CD4-positive, alpha-beta T cell treated with Interleukin-6 for 4 hours (primary cell): Measurements from ENCODE around the gene TEX2.
A peak's percentile ranks its signal among the peaks of the same experiment; 100 is the strongest.

ENCODE experiments used
- DNase-seq: peaks from one replicate; pipeline ENCODE4 v3.0.0-alpha.2; 2020; ENCODE audit warnings: mixed read lengths

Gene TEX2

DNA sequence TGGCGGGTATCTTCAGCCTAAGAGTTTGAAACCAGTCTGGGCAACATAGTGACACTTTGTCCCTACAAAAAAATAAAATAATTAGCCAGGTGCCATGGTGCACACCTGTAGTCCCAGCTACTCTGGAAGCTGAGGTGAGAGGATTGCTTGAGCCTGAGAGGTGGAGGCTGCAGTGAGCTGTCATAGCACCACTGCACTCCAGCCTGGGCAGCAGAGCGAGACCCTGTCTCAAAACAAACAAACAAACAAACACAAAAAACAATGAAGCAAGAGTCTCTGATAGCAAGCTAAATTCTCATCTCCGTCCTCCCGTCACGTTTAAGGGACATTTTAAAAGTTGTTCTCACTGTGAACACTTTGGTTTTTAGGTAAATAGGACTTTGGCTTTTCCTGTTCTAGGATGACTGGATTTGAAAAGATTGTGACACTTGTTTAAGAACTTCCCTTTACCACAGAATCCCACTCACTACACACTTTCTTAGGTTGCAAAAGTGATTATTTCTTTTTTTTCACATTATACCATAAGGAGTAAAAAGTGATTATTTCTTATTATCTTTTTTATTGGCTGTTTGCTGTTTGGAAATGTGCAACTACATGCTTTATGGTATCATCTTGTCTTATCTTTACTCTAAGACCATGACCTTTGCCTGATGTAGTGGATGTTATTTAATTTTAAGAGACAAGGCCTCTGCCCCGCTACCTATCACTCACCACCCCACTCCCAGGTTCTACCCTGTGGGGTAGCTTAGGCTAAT is 128.7 kb downstream of the TEX2 start:
- no peak for DNase-seq

DNA sequence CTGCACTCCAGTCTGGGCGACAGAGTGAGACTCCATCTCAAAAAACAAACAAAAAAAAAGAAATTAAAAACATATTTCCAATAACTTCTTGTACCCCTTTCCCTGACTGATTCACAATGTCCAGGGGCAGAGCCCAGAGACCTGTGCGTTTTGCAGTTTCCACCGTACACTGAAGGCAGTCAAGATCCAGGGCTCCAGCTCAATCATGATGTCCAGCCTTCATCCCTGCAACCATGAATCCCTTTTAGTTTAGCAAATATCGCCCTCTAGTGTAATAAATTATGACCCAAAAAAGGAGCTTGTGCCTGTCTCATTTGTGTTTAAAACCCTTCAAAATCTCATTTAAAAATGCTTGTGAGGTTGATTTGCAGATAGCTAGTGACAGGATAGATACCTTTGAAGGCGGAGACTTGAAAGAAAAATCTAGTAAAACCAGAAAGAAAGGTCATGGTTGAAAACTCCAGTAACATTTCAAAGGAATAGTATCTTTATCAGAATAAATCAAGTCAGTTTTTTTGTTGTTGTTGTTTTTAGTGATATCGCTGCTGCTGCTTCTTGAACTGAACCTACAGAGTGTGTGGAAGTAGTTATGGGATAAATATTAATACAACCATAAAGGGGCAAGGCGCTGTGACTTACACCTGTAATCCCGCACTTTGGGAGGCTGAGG is 129.4 kb downstream of the TEX2 start:
- DNase-seq: peak; percentile 23

DNA sequence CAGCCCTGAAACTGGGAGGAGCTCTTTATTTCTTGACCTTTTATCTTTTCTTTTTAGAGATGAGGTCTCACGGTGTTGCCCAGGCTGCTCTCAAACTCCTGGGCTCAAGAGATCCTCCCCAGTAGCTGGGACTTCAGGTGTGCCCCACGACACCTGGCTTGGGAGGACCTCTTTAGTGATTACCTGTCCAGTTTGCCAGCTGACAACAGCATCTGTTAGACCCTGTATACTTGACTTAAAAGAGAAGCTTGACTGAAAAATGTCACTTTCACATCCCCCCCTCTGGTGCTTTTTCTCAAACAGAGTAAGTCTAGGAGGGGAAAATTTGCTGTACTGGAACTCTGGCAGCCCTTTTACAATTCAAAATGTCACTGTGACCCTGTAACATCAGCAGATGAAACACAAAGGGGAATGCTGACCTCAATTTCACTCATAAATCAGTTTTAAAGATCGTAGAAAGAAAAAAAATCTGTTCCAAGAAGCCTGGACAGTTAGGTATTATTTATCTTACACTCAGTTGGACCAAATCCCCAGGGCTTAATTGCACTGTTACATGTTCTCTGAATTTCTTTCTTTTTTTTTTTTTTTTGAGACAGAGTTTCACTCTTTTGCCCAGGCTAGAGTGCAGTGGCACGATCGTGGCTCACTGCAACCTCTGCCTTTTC is 131.3 kb downstream of the TEX2 start:
- DNase-seq: no peak

DNA sequence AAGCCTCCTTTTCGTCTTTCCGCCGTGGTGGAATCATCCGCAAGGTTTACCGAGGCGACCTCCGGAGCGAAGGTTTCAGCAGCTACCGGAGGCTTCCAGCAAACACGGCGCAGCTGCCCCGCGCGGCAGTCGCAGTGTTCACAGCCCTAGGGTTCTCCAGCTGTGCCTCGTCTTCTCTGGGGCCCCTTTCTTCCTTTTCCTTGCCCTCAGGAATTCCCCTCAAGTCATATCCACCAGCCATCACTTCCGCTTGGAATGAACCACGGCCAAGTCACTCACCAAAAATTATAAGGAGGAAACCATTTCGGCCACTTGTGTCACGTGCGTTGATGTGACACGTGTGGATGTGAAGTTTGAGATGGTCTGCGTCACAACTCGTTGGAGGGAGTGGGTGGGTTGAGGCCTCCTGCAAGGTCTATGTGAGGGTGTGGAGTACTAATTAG is 132.5 kb downstream of the TEX2 start:
- no peak for DNase-seq

DNA sequence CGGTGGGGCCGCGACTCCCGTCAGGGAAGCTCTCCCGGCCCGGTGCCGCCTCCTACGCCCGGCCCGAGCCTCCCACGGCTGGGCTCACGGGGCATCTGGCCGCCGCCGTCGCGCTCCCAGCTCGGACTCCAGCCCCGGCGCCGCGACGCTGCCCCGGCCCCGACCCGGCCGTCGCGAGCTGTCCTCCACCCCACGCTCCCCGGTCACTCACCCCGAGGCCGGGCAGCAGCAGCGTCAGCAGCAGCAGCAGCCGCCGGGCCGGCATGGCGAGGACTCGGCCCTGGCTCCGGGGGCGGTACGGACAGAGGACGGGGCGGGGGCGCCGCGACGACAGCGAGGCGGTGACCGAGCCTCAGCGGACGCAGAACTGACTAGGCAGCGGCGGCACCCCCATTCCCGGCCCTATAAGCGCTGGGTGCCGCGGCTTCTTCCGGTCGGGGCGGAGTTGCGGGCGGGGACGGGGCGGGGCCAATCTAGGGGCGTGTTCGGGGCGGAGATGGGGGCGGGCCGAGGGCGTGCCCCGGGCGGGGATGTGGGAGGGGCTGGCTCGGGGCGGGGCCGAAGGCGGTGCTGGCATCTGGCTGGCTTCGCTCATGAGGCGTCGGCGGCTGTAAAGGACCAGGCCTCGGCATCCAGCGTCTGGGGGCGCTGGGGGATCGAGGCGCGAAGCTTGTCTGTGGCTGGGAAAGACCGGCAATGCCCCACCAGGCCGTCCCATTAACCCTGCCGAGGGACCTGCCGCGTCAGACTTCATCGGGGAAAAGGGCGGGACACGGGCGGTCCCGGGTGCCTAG is 133.1 kb downstream of the TEX2 start, which contains the start of gene ERN1:
ERN1 (minus strand) TSS at position 380 of the 794 bp plus-strand sequence; CDS start at position 265, 115 bp downstream.
- peak; percentile 89 for DNase-seq

DNA sequence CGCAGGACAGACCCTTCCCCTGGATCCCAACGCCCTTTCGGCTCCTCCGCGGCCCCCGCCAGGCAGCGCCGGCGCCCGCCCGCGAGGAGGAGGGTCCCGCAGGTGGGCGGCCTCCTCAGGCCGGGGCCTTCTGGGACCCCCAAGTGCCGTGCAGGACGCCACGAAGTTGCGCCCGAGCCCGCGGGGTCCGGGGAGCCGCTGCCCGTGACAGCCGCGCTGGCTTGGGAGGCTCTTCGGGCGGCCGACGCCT is 133.6 kb downstream of the TEX2 start:
- no peak for DNase-seq

DNA sequence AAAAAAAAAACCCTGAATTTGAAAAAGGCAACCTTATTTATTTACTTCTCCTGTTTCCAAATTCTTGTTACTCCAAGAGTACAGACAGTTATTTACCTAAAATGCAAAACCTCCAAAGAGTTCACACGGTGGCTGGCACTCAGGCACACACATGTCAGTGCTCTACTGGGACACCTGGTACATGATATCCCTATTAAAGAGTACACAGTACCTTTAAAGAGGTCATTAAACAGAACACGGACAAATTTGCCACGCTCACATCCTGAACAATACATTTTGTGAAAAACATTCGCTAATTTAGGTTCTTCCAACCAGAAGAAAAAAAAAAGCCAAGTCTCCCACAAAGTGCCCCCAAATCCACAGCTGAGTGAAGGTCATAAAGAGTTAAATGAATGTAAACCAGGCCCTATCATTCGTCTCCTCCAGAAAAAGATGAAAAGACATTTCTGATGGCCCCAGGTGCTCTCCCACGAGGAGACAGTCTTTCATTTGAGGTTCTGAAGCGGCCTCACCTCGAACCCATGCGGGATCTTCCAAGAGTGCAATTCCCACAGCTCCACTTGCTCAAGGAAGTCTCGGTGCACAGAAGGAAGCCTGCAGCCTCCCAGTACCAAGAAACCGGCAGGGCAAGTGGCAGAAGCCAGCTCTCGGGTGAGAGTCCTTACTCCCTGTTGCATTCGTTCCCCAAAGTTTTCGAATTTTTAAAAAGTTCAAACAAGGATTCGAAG is 134.1 kb downstream of the TEX2 start:
- DNase-seq: peak; percentile 41

DNA sequence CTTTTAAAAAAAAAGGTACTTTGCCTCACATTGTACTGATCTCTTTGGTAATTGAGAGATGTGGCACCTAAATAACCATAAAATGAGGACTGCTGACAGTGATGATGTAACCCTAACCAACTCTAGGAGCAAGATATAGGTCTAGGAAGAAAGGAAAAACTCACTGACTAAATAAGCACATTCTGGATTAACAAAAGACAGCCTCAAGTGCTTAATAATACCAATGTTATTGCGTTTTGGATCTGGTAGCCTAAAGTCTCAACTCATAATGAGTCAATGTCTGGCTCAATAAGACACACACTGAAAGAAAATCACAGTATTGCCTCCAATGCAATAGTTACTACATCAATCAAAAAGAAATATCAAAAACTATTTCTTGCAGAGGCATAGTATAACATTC is 136.1 kb downstream of the TEX2 start:
- DNase-seq: no peak

DNA sequence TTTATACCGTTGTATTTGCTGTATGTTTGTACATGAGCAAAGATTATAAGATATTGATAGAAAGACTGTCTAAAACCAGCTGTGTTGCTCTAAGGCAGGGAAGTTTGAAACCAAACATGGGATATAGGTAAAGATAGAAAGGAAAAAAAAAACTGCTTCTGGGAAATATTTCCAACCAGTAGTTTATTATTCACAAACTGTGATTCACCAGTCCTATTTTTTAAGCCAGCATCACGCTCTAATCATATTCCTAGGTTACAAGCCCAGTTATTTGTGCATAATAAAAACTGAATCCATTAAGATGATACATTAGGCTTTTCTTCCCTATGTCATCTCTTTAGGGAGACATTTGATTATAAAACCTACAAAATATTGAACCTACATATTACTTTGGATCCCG is 137.1 kb downstream of the TEX2 start:
- no peak for DNase-seq

DNA sequence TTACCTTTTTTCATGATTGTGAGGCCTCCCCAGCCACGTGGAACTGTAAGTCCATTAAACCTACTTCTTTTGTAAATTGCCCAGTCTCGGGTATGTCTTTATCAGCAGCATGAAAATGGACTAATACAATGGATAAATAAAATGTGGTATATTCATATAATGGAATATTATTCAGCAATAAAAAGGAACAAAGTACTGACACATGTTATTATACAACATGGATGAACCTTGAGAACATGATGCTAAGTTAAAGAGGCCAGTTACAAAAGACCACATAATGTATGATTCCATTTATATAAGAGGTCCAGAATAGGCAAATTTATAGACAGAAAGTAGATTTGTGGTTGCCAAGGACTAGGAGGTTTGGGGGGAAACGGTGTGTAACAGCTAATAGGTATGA is 138.5 kb downstream of the TEX2 start:
- no peak for DNase-seq

DNA sequence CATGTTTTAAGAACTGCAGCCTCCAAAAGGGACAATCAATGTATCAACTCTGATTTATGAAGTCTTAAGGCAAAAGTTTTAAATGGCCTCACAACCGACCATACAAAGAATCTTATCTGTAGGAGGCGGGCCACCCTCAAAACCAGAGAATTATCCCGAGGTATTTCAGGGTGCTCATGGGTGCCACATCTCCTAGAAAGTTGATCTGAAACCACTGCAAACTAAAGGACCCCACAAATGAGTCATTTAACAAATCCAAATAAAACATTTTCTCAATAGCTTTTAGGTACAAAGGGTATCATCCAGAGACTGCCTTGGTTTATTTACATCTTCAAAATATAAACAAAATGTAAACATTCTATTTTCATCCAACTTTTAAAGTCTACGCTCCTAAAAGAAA is 139.9 kb downstream of the TEX2 start:
- DNase-seq: no peak

DNA sequence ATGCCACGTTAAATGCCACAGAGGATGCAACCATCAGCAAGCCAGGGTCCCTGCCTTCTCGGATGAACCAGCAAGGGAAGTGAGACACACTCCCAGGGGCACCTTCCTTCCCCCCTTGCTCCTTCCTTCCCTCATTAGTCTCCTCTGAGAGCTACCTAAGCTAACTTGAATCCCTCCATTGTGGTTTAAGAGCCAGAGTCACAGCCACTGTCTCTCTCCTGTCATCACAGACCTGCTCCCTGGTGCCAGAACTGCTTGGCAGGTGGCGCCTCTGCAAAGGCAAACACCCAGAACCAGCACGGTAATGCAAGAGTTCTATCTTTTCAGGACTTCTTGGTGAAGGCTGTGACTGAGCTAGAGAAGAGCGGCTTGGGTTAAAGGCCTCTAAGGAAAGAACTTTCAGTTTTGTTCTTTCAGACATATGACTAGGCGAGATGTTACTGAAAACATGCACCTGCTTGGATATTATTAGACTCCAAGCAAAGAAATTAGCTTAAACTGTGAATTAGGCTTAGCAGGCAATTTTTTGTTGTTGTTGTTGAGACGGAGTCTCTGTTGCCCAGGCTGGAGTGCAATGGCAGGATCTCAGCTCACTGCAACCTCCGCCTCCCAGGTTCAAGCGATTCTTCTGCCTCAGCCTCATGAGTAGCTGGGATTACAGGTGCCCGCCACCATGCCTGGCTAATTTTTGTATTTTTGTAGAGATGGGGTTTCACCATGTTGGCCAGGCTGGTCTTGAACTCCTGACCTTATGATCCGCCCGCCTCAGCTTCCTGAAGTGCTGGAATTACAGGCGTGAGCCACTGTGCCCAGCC is 141.9 kb downstream of the TEX2 start:
- peak; percentile 46 for DNase-seq

DNA sequence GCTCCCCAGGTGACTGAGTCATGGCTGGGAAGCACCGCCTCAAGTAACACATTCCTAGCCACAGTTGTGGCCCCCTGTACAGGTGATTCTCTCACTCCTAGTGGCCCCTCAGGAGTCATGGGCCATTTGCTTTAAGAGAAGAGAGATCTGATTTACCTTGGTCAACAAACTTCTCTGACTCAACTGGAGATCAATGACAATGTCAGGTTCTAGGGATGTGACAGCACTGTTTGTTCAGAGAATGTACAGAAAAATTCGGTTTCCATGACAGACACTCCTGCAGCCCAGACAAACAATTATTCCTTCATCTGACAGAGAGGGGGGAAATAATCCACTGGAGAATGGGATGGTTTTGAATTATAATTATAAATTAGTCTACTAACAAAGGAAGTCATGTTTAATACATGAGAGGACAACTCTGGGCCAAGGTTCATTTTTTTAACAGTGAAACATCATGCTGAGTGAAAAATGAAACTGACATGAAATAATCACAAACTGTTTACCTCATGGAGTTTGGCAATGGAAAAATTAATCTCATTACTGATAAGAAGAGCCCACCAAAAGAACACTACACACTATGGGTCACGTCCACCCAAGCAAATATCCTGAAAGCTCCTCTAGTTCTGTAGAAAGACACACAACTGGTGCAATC is 142.8 kb downstream of the TEX2 start:
- no peak for DNase-seq

DNA sequence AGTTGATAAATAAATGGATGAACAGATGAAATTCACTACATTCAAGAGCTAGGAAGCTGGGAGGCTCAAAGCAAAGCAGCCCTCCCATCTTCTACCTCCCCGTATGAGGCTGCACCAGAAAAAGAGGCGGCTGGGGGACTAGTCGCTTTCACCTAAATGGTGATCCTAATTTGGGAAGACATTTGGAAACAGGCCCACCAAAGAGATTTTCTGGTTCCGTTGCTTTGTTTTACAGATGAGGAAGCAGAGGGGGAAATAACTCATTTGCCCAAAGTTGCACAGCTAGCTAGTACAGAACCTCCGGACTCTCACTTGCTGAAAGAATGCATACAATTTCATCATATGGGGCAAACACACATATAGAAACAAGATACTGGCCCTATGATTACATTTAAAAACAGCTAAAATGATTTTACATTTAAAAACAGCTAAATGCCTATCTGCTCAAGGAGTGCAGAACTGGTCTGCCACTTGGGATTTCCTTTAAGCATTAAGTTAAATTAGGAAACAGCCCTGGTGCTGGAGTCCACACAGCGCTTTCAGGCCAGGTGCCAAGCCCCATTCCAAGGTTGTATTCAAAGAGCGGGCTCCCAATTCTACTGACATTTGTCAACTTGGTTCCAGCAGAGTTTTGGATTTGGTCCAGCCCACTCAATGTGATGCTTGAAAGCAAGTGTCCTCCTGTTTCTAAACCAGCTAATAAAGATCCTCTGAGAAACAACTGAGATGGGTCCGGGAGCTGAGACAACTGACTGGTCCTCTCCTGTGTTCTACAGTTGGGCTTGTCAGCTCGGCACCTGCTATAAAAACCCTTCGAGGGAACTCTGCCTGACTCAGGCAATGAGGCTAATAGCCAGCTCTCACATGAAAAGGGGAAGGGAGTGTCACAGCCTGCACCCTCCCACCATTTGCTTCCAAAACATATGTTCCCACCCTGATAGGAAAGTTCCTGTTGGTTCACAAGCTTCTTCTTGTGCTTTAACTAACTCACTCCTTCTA is 144.8 kb downstream of the TEX2 start:
- no peak for DNase-seq

DNA sequence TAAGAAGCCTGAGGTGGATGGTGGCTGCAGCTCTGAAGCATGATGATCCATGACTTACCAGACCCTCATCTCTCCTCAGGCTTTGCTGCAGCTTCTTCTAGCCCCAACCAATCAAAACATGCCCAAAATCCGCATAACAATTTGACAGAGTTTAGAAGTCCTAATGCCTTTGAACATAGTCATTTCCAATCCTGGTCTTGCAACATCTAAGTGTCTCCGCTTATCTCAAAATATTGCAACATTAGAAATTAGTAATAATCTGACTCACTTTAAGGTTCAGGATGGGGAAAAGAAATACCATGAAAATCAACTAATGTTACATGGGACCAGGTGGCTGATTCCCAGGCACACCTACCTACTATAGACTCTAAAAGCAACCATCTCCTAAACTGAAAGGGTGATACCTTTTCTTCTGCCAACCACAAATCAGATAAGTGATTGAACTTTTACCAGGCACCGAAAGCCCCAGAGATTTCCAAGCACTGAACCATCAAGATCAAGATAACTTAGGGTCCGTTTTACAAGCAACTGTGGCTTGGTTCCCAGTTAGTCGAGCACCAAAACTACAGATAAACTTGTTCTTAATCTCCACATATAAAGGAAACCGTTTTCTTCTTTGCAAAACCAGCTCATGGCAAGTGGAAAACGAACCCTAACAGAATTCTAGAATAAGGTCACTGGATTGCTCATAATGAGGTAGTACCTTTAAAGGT is 147.1 kb downstream of the TEX2 start:
- DNase-seq: no peak

DNA sequence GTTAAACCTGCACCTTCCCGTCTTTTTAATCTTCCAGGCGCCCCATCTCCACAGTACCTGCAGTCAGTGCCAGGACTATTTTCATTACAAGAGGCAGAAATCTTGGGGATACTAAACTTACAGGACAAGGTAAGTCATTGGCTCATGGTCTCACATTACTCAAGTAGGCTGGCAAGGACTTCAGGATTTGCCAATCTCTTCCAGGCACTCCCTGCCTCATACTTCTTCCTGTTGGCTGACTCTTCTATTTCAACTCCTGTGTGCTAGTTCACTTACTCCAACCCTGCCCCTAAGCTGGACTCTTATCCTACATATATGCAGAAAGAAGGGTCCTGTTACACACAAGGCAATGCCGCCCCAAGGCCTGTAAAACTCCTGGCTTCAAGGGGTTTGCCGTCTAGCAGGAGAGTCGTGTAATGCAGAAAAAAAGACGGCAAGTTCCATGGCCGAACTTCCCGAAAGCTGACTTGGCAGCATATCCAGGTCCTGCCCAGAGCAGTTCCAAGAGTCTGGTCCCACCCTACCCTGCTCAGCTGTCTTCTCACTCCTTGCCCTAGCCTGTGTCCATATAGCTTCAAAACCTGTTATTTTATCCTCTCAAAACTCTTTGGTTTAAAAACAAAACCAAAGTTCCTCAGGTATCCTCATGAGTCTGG is 147.9 kb downstream of the TEX2 start:
- DNase-seq: no peak

DNA sequence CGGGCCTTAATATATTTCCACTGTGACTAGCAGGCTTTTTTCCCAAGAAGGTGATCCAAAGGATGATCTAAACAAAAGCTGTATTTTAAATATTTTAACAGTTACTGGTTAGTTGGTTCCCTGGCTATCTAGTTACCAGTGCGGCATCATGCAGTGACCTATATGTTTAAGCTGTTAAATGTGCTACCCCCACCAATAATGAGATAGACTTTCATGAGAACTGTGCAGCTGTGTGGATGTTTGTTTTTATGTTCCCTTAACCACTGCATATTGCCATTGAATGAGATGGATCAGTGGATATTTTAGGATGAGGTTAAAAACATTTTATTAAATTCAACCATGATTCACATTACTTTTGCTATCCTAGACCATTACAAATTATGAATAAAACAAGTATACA is 150.1 kb downstream of the TEX2 start:
- DNase-seq: no peak

DNA sequence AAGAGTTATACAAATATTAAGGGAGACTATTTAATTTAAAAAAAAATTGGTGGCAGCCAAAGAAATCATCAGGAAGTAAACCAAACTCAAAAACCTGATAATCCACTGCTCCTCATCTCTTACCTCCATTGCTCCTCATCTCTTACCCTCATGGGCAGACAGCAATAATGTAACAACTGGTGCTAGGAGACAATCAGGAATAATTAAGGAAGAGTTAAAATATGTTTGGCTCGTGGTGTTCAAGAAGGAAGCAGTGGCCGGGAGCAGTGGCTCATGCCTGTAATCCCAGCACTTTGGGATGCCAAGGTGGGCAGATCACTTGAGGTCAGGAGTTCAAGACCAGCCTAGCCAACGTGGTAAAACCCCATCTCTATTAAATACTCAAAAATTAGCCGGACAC is 151.2 kb downstream of the TEX2 start:
- DNase-seq: no peak
